ENCODE results near the gene NSG1. TPM values are rescaled to one million over a fixed set of nuclear protein-coding genes. Genes with fewer than 3 reads are reported as not detected.

The NSG1 gene
- total RNA-seq, 3 donors from 2014 or later (not counting 1 experiment from before 2014, with no cell fraction given) = 1.2 to 5.8 TPM; not detected in 1

- Mint-ChIP-seq H3K9me3 (no peaks in the 10 kb centered on the region), H3K4me3 (no peak overlapping the region), H3K27ac (no peak overlapping the region), H3K4me1 (peaks cover 0 to 7% of the 10 kb centered on the region in 2 donors), H3K27me3 (ENCODE audit: low read depth in 2 of 2) (no peaks in the 10 kb centered on the region), H3K36me3 (no peaks in the 10 kb centered on the region)
- Histone ChIP-seq H3K27me3 (ENCODE audit: control insufficient read depth, insufficient read depth, low read length) (no peaks in the 10 kb centered on the region), H3K9me3 (ENCODE audit: control insufficient read depth, insufficient read depth, low read length) (no peaks in the 10 kb centered on the region), H3K4me1 (ENCODE audit: control insufficient read depth, insufficient read depth, low read length) (no peaks in the 10 kb centered on the region), H3K4me3 (ENCODE audit: low read length) (no peak overlapping the region), H3K27ac (ENCODE audit: low read length) (no peak overlapping the region), H3K36me3 (ENCODE audit: control insufficient read depth, insufficient read depth, low read length) (peaks cover 24% of the 10 kb centered on the region)
- TF ChIP-seq CTCF (IDR thresholded peaks at IDR 0.05) = no peak
- 97% methylated on average over 10 of the region's 10 CpGs for whole genome bisulfite sequencing (ENCODE audit: insufficient coverage)
- ATAC-seq (no peak), DNase-seq (no peak)
- intact Hi-C loops (cut with micrococcal nuclease) = no loop called here
Measured at GRCh38 chr4:4428966-4429875, 42.3 kb downstream of the NSG1 start.

GRCh38 chr4:4430492-4431195, 43.7 kb downstream of the NSG1 start:
- ATAC-seq = peak in 2 of 3 donors; percentile 87 to 91
- peak; percentile 62 for TF ChIP-seq CTCF (IDR thresholded peaks at IDR 0.05)
- intact Hi-C loops (cut with micrococcal nuclease) = loop anchor here (1.0 to 2.0 kb wide), 2 partner anchors 170 to 178 kb away; no protein-coding TSS in a partner anchor
- Mint-ChIP-seq H3K4me1 (peaks cover 0 to 7% of the 10 kb centered on the region in 2 donors), H3K27me3 (ENCODE audit: low read depth in 2 of 2) (no peaks in the 10 kb centered on the region), H3K36me3 (no peaks in the 10 kb centered on the region), H3K27ac (no peak overlapping the region), H3K4me3 (no peak overlapping the region), H3K9me3 (no peaks in the 10 kb centered on the region)
- H3K4me1 ChIP-seq (ENCODE audit: control insufficient read depth, insufficient read depth, low read length) = no peaks in the 10 kb centered on the region
- H3K27me3 ChIP-seq (ENCODE audit: control insufficient read depth, insufficient read depth, low read length) = no peaks in the 10 kb centered on the region
- no peaks in the 10 kb centered on the region for H3K9me3 ChIP-seq (ENCODE audit: control insufficient read depth, insufficient read depth, low read length)
- H3K27ac ChIP-seq (ENCODE audit: low read length) = no peak overlapping the region
- peaks cover 17% of the 10 kb centered on the region for H3K36me3 ChIP-seq (ENCODE audit: control insufficient read depth, insufficient read depth, low read length)
- H3K4me3 ChIP-seq (ENCODE audit: low read length) = no peak overlapping the region
- WGBS (ENCODE audit: insufficient coverage) = 76% methylated on average over 7 of the region's 7 CpGs
- DNase-seq = peak; percentile 29 to 77

- DNase-seq = no peak
- no peak overlapping the region for H3K4me3 Mint-ChIP-seq
- no peak overlapping the region for H3K27ac Mint-ChIP-seq
- H3K9me3 Mint-ChIP-seq = no peaks in the 10 kb centered on the region
- H3K4me3 ChIP-seq (ENCODE audit: low read length) = no peak overlapping the region
- 96% methylated on average over 11 of the region's 11 CpGs for WGBS (ENCODE audit: insufficient coverage)
- no peak for ATAC-seq
- peaks cover 16% of the 10 kb centered on the region for H3K36me3 ChIP-seq (ENCODE audit: control insufficient read depth, insufficient read depth, low read length)
- no peaks in the 10 kb centered on the region for H3K36me3 Mint-ChIP-seq
- no peaks in the 10 kb centered on the region for H3K27me3 Mint-ChIP-seq (ENCODE audit: low read depth in 2 of 2)
- no peaks in the 10 kb centered on the region for H3K4me1 ChIP-seq (ENCODE audit: control insufficient read depth, insufficient read depth, low read length)
- H3K27me3 ChIP-seq (ENCODE audit: control insufficient read depth, insufficient read depth, low read length) = no peaks in the 10 kb centered on the region
- TF ChIP-seq CTCF (IDR thresholded peaks at IDR 0.05) = no peak
- no peaks in the 10 kb centered on the region for H3K9me3 ChIP-seq (ENCODE audit: control insufficient read depth, insufficient read depth, low read length)
- H3K4me1 Mint-ChIP-seq = no peaks in the 10 kb centered on the region
- no peak overlapping the region for H3K27ac ChIP-seq (ENCODE audit: low read length)
- intact Hi-C loops (cut with micrococcal nuclease) = no loop called here
Measured at GRCh38 chr4:4432341-4433125, 45.6 kb downstream of the NSG1 start.
